Measurements from ENCODE around the gene ARPC4. TPM values are rescaled to one million over a fixed set of nuclear protein-coding genes. Genes with fewer than 3 reads are reported as not detected.

The ARPC4 gene
- total RNA-seq, 2 donors from 2014 or later, result 150 to 153 TPM

DNA sequence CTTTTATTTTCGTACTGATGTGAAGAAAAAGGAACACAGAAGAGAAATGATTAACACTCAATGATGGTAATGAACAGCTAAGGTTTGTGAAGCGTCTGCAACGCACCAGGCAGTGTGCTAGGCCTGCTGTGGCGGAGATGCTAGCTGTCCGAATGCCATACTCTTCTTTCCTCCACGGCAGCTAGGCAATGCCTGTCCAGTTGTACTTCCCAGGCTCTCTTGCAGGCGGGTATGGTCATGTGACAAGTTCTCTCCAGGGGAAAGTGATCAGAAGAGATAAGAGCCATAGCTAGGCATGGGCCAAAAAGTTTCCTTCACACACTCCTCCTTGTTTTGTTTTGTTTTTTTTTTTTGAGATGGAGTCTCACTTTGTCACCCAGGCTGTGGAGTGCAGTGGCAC, 7.3 kb upstream of the ARPC4 start:
- H3K4me3 Mint-ChIP-seq, result no peak overlapping the region
- H3K27me3 ChIP-seq (ENCODE audit: control insufficient read depth, insufficient read depth, low read length, poor library complexity, severe bottlenecking), result no peaks in the 10 kb centered on the region
- no peaks in the 10 kb centered on the region for H3K4me1 ChIP-seq (ENCODE audit: control insufficient read depth, insufficient read depth, low read length)
- H3K9me3 ChIP-seq (ENCODE audit: control insufficient read depth, low read length), result no peaks in the 10 kb centered on the region
- H3K4me3 ChIP-seq (ENCODE audit: low read length), result no peak overlapping the region
- no peak overlapping the region for H3K9ac ChIP-seq (ENCODE audit: extremely low read depth, low read length, poor library complexity, severe bottlenecking)
- 85 to 93% methylated on average over 6 to 7 of the region's 7 CpGs for WGBS, 2 experiments (ENCODE audit: insufficient coverage in 1 of 2, insufficient read length in 1 of 2)
- no peaks in the 10 kb centered on the region for H3K4me1 Mint-ChIP-seq
- no peaks in the 10 kb centered on the region for H3K9me3 Mint-ChIP-seq
- H3K27ac ChIP-seq (ENCODE audit: low read depth, low read length), result no peak overlapping the region
- no peak for DNase-seq
- H3K27me3 Mint-ChIP-seq (ENCODE audit: insufficient read depth), result no peaks in the 10 kb centered on the region
- TF ChIP-seq, protein P1, sequence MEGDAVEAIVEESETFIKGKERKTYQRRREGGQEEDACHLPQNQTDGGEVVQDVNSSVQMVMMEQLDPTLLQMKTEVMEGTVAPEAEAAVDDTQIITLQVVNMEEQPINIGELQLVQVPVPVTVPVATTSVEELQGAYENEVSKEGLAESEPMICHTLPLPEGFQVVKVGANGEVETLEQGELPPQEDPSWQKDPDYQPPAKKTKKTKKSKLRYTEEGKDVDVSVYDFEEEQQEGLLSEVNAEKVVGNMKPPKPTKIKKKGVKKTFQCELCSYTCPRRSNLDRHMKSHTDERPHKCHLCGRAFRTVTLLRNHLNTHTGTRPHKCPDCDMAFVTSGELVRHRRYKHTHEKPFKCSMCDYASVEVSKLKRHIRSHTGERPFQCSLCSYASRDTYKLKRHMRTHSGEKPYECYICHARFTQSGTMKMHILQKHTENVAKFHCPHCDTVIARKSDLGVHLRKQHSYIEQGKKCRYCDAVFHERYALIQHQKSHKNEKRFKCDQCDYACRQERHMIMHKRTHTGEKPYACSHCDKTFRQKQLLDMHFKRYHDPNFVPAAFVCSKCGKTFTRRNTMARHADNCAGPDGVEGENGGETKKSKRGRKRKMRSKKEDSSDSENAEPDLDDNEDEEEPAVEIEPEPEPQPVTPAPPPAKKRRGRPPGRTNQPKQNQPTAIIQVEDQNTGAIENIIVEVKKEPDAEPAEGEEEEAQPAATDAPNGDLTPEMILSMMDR (conservative IDR thresholded peaks at IDR 0.05), result no peak
- H3K36me3 ChIP-seq (ENCODE audit: control insufficient read depth, insufficient read depth, low read length), result peaks cover 71% of the 10 kb centered on the region
- H3K36me3 Mint-ChIP-seq (ENCODE audit: low read depth), result peaks cover 79% of the 10 kb centered on the region
- no peak overlapping the region for H3K27ac Mint-ChIP-seq

DNA sequence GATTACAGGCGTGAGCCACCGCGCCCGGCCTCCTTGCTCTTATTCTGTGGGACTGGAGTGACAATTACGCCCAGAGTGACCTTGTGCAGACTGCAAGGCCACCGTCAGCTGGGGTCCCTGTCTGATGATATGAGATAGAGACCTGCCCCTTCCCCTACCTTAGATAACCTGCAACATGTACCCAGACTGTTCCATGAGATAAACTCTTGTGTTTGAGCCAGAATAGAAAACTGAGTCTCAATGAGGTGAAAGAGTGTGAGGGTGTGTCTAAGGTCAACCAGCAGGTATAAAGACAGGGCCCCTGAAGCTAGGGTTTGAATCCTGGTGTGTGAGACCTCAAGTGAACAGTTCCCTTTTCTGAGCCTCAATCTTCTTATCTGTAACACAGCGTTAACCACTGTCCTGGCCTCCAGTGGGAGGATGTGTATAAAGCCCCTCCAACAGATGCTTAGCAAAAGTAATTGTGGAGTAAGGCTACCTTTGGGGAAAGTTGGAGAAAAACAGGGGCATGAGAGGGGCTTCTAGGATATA, 6.6 kb upstream of the ARPC4 start:
- Mint-ChIP-seq H3K36me3 (ENCODE audit: low read depth) (peaks cover 74% of the 10 kb centered on the region), H3K9me3 (no peaks in the 10 kb centered on the region), H3K27me3 (ENCODE audit: insufficient read depth) (no peaks in the 10 kb centered on the region), H3K27ac (no peak overlapping the region), H3K4me3 (no peak overlapping the region), H3K4me1 (no peaks in the 10 kb centered on the region)
- no peak overlapping the region for H3K27ac ChIP-seq (ENCODE audit: low read depth, low read length)
- TF ChIP-seq, protein P1 (conservative IDR thresholded peaks at IDR 0.05), result no peak
- no peak overlapping the region for H3K4me3 ChIP-seq (ENCODE audit: low read length)
- DNase-seq, result no peak
- H3K9ac ChIP-seq (ENCODE audit: extremely low read depth, low read length, poor library complexity, severe bottlenecking), result no peak overlapping the region
- no peaks in the 10 kb centered on the region for H3K4me1 ChIP-seq (ENCODE audit: control insufficient read depth, insufficient read depth, low read length)
- no peaks in the 10 kb centered on the region for H3K27me3 ChIP-seq (ENCODE audit: control insufficient read depth, insufficient read depth, low read length, poor library complexity, severe bottlenecking)
- H3K9me3 ChIP-seq (ENCODE audit: control insufficient read depth, low read length), result no peaks in the 10 kb centered on the region
- H3K36me3 ChIP-seq (ENCODE audit: control insufficient read depth, insufficient read depth, low read length), result peaks cover 75% of the 10 kb centered on the region
- 81 to 93% methylated on average over 3 to 7 of the region's 7 CpGs for WGBS, 2 experiments (ENCODE audit: insufficient coverage in 1 of 2, insufficient read length in 1 of 2)

DNA sequence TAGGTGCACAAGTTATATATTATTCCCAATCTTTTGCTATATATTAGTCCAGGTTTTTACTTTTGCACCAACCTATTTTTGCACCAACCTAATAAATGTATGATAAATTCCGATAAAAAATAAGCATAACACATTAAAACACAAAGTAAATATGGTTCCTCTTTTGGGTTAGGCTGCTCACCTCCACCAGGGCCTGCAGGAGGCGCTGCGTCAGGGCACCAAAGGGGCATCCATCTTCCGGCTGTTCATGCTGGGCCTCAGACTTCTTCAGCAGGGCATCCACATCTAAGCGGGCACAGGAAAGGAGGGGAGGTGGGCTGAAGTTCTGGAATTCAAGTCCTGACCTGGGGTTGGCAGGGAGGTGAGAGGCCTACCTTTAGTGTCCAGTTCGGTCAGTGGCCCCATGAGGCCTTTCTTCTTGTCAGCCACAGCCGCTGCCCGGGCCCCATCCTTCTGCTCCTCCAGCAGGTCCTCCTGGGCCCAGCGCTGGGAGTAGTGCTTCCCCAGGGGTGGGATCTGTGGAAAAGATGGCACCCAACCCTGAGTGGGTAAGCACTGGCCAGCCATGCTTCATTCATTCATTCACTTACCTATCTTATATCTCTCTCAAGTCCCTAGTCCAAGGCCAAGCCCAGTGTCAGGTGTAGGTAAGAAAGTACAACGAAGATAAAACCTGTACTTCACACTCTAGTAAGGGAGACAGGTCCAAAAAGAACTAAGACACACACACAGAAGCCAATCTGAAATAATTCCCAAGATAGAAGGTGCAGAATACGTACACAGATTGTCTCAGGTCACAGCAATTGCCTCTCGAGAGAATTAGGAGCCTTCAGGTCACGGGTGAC, 5.8 kb upstream of the ARPC4 start:
- Histone ChIP-seq H3K27ac (ENCODE audit: low read depth, low read length) (no peak overlapping the region), H3K4me1 (ENCODE audit: control insufficient read depth, insufficient read depth, low read length) (no peaks in the 10 kb centered on the region), H3K9me3 (ENCODE audit: control insufficient read depth, low read length) (no peaks in the 10 kb centered on the region), H3K4me3 (ENCODE audit: low read length) (no peak overlapping the region), H3K27me3 (ENCODE audit: control insufficient read depth, insufficient read depth, low read length, poor library complexity, severe bottlenecking) (no peaks in the 10 kb centered on the region), H3K9ac (ENCODE audit: extremely low read depth, low read length, poor library complexity, severe bottlenecking) (no peak overlapping the region), H3K36me3 (ENCODE audit: control insufficient read depth, insufficient read depth, low read length) (peaks cover 67% of the 10 kb centered on the region)
- Mint-ChIP-seq H3K27me3 (ENCODE audit: insufficient read depth) (no peaks in the 10 kb centered on the region), H3K4me1 (peaks cover 4% of the 10 kb centered on the region), H3K36me3 (ENCODE audit: low read depth) (peaks cover 70% of the 10 kb centered on the region), H3K27ac (no peak overlapping the region), H3K4me3 (no peak overlapping the region), H3K9me3 (no peaks in the 10 kb centered on the region)
- WGBS, 2 experiments (ENCODE audit: insufficient coverage in 1 of 2, insufficient read length in 1 of 2), result 85 to 91% methylated on average over 5 to 13 of the region's 13 CpGs
- peak; percentile 67 for DNase-seq
- TF ChIP-seq, protein P1 (conservative IDR thresholded peaks at IDR 0.05), result peak; percentile 78
